COLO668 (cell line): ENCODE measurements around the gene ACOT13.
"Not testable (repeated sequence)": the region's sequence is repeated elsewhere in the genome, so short reads cannot be mapped to it uniquely, and the experiment has no call there.

Experiments used
- DNase-seq: peaks from one replicate; lab custom pipeline; 2025; ENCODE audit not compliant: unreplicated experiment; lab: John Stamatoyannopoulos, UW

The ACOT13 gene

GRCh38 chr6:24720604-24721460, 54.0 kb downstream of the ACOT13 start:
- DNase-seq, result peak; percentile 97

GRCh38 chr6:24721461-24722215, 54.8 kb downstream of the ACOT13 start:
- DNase-seq, result peak; percentile 79

GRCh38 chr6:24723270-24723669, 56.4 kb downstream of the ACOT13 start:
- no peak for DNase-seq

- DNase-seq, result not testable (repeated sequence)
These were observed 63.8 kb downstream of the ACOT13 start for GRCh38 chr6:24730653-24731052.

- not testable (repeated sequence) for DNase-seq
These were observed 64.7 kb downstream of the ACOT13 start for GRCh38 chr6:24731456-24732134.

GRCh38 chr6:24734166-24734565, 67.3 kb downstream of the ACOT13 start:
- no peak for DNase-seq

- not testable (repeated sequence) for DNase-seq
These were observed 67.8 kb downstream of the ACOT13 start for GRCh38 chr6:24734710-24735109.

GRCh38 chr6:24738741-24739140, 71.9 kb downstream of the ACOT13 start:
- no peak for DNase-seq

- DNase-seq, result no peak
These were observed 74.0 kb downstream of the ACOT13 start for GRCh38 chr6:24740861-24741260.

- no peak for DNase-seq
These were observed 75.4 kb downstream of the ACOT13 start for GRCh38 chr6:24742216-24742738.

GRCh38 chr6:24743265-24743943, 76.5 kb downstream of the ACOT13 start:
- no peak for DNase-seq

GRCh38 chr6:24743944-24744335, 77.1 kb downstream of the ACOT13 start:
- no peak for DNase-seq

- DNase-seq, result no peak
These were observed 78.0 kb downstream of the ACOT13 start for GRCh38 chr6:24744911-24745310.

- no peak for DNase-seq
These were observed 82.4 kb downstream of the ACOT13 start for GRCh38 chr6:24749297-24749696.

GRCh38 chr6:24750878-24751277, 84.0 kb downstream of the ACOT13 start:
- DNase-seq, result not testable (repeated sequence)

- DNase-seq, result no peak
These were observed 85.6 kb downstream of the ACOT13 start for GRCh38 chr6:24752503-24752902.

- DNase-seq, result no peak
These were observed 86.1 kb downstream of the ACOT13 start for GRCh38 chr6:24752917-24753492.

- no peak for DNase-seq
These were observed 86.7 kb downstream of the ACOT13 start for GRCh38 chr6:24753545-24753944.

GRCh38 chr6:24754378-24754777, 87.5 kb downstream of the ACOT13 start:
- not testable (repeated sequence) for DNase-seq
